Body of pancreas (tissue), 4 donors: Measurements from ENCODE around the gene KCNJ4.

ENCODE experiments used
- POLR2A ChIP-seq, 3 donors: fragments of 450-650 bp; IDR thresholded peaks; one replicate each; pipeline ENCODE4 v1.6.1; 2016; ENCODE audit warnings: antibody characterized with exemption in 3 of 3, mild to moderate bottlenecking in 2 of 3
- TF ChIP-seq, protein P1 (sequence below), 7 experiments: fragments of 450-650 bp in 4 of 7; fragments of 200-600 bp in 3 of 7; sonication (generic) in 3 of 7; IDR thresholded peaks; one replicate each; pipeline ENCODE4 v1.5.1; 2016 to 2019; ENCODE audit warnings: antibody characterized with exemption in 7 of 7

DNA sequence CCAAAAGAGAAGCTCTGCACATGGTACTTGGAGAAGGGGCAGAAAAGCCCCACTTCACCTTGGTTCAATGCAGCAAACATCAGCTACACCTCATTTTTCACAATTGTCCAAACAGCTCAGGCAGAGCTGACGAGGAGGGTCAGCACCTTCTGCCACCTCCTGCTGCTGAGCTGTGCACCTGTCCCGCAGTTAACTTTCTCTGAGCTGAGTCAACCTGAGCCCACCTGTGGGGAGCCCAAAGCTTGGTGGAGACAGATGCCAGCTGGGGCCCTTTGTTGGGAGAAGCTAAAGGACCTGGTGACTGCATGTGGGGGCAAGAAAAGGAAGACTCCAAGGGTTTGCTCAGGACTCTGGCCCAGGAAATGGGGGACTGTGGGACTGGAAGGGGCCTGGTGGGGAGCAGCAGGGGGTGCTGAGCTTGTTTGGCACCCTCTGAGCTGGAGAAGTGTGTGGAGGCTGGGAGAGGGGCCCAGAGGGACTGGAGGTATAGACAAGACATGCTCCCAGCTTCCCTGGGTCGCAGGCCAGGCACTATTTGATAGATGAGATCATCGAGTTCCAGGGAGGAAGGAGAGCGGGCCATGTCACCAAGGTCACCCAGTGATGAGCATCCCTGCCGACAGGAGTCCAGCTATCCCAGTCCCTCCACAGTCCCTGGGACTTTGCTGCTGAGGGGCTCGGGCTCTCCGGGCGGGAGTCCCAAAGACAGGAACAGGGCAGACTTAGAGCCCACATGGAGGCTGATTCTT is 53.5 kb downstream of the KCNJ4 start:
- TF ChIP-seq, protein P1, sequence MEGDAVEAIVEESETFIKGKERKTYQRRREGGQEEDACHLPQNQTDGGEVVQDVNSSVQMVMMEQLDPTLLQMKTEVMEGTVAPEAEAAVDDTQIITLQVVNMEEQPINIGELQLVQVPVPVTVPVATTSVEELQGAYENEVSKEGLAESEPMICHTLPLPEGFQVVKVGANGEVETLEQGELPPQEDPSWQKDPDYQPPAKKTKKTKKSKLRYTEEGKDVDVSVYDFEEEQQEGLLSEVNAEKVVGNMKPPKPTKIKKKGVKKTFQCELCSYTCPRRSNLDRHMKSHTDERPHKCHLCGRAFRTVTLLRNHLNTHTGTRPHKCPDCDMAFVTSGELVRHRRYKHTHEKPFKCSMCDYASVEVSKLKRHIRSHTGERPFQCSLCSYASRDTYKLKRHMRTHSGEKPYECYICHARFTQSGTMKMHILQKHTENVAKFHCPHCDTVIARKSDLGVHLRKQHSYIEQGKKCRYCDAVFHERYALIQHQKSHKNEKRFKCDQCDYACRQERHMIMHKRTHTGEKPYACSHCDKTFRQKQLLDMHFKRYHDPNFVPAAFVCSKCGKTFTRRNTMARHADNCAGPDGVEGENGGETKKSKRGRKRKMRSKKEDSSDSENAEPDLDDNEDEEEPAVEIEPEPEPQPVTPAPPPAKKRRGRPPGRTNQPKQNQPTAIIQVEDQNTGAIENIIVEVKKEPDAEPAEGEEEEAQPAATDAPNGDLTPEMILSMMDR (IDR thresholded peaks at IDR 0.05) = no peak
- TF ChIP-seq POLR2A (IDR thresholded peaks at IDR 0.05) = no peak
